Measurements from ENCODE around the gene KCNIP1. TPM values are rescaled to one million over a fixed set of nuclear protein-coding genes. Genes with fewer than 3 reads are reported as not detected.

KCNIP1 gene
- total RNA-seq, 1 donor = not detected

GRCh38 chr5:170510559-170510958, 6.7 kb downstream of the KCNIP1 start:
- Histone ChIP-seq H3K4me3 (ENCODE audit: low read length) (no peak overlapping the region), H3K9me3 (ENCODE audit: low read depth, low read length) (no peaks in the 10 kb centered on the region), H3K4me1 (ENCODE audit: insufficient read depth, low read length) (no peaks in the 10 kb centered on the region), H3K27me3 (ENCODE audit: insufficient read depth, low read length) (peaks cover 15% of the 10 kb centered on the region)

GRCh38 chr5:170511551-170512258, 7.9 kb downstream of the KCNIP1 start:
- Histone ChIP-seq H3K4me1 (ENCODE audit: insufficient read depth, low read length) (no peaks in the 10 kb centered on the region), H3K9me3 (ENCODE audit: low read depth, low read length) (no peaks in the 10 kb centered on the region), H3K27me3 (ENCODE audit: insufficient read depth, low read length) (peaks cover 7% of the 10 kb centered on the region), H3K4me3 (ENCODE audit: low read length) (no peak overlapping the region)

GRCh38 chr5:170513856-170514525, 10.2 kb downstream of the KCNIP1 start:
- Histone ChIP-seq H3K27me3 (ENCODE audit: insufficient read depth, low read length) (no peaks in the 10 kb centered on the region), H3K4me3 (ENCODE audit: low read length) (no peak overlapping the region)

GRCh38 chr5:170517411-170517810, 13.6 kb downstream of the KCNIP1 start:
- H3K27me3 ChIP-seq (ENCODE audit: insufficient read depth, low read length) = no peaks in the 10 kb centered on the region
- no peaks in the 10 kb centered on the region for H3K9me3 ChIP-seq (ENCODE audit: low read depth, low read length)
- H3K4me1 ChIP-seq (ENCODE audit: insufficient read depth, low read length) = no peaks in the 10 kb centered on the region
- H3K4me3 ChIP-seq (ENCODE audit: low read length) = no peak overlapping the region

More at GRCh38 chr5:170513856-170514525, 10.2 kb downstream of the KCNIP1 start:
- H3K4me1 ChIP-seq (ENCODE audit: insufficient read depth, low read length) = no peaks in the 10 kb centered on the region
- H3K9me3 ChIP-seq (ENCODE audit: low read depth, low read length) = no peaks in the 10 kb centered on the region

- no peaks in the 10 kb centered on the region for H3K9me3 ChIP-seq (ENCODE audit: low read depth, low read length)
- H3K4me3 ChIP-seq (ENCODE audit: low read length) = no peak overlapping the region
- no peaks in the 10 kb centered on the region for H3K27me3 ChIP-seq (ENCODE audit: insufficient read depth, low read length)
- H3K4me1 ChIP-seq (ENCODE audit: insufficient read depth, low read length) = no peaks in the 10 kb centered on the region
Observed at GRCh38 chr5:170518277-170518676, 14.5 kb downstream of the KCNIP1 start.

GRCh38 chr5:170519549-170519948, 15.7 kb downstream of the KCNIP1 start:
- Histone ChIP-seq H3K27me3 (ENCODE audit: insufficient read depth, low read length) (no peaks in the 10 kb centered on the region), H3K4me1 (ENCODE audit: insufficient read depth, low read length) (no peaks in the 10 kb centered on the region), H3K4me3 (ENCODE audit: low read length) (no peak overlapping the region), H3K9me3 (ENCODE audit: low read depth, low read length) (no peaks in the 10 kb centered on the region)

- no peaks in the 10 kb centered on the region for H3K4me1 ChIP-seq (ENCODE audit: insufficient read depth, low read length)
- H3K9me3 ChIP-seq (ENCODE audit: low read depth, low read length) = no peaks in the 10 kb centered on the region
- H3K27me3 ChIP-seq (ENCODE audit: insufficient read depth, low read length) = no peaks in the 10 kb centered on the region
- no peak overlapping the region for H3K4me3 ChIP-seq (ENCODE audit: low read length)
Observed at GRCh38 chr5:170520372-170520771, 16.6 kb downstream of the KCNIP1 start.

- no peak overlapping the region for H3K4me3 ChIP-seq (ENCODE audit: low read length)
- H3K9me3 ChIP-seq (ENCODE audit: low read depth, low read length) = no peaks in the 10 kb centered on the region
- no peaks in the 10 kb centered on the region for H3K4me1 ChIP-seq (ENCODE audit: insufficient read depth, low read length)
- H3K27me3 ChIP-seq (ENCODE audit: insufficient read depth, low read length) = no peaks in the 10 kb centered on the region
Observed at GRCh38 chr5:170522211-170523141, 18.7 kb downstream of the KCNIP1 start.

DNA sequence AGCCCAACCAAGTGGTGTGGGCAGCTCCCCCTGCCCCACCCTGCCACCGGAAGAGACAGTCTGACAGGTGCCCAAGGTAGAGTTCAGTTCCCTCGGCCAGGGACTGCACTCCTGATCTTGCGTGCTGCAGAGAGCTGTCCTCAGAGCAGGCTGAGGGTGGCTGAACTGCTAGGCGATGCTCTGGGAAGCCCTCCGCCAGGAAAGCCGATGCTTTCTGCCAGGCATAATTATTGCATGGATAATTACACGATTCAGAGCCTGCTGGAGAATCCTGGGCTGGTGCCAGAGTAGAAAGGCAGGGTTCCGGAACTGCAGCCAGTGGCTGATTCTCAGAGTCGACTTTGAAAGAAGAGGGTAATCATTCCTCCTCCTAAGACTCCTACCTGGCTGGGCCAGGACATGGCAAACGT, 19.3 kb downstream of the KCNIP1 start:
- Histone ChIP-seq H3K4me3 (ENCODE audit: low read length) (no peak overlapping the region), H3K27me3 (ENCODE audit: insufficient read depth, low read length) (no peaks in the 10 kb centered on the region), H3K4me1 (ENCODE audit: insufficient read depth, low read length) (no peaks in the 10 kb centered on the region), H3K9me3 (ENCODE audit: low read depth, low read length) (no peaks in the 10 kb centered on the region)

GRCh38 chr5:170523830-170524229, 20.0 kb downstream of the KCNIP1 start:
- Histone ChIP-seq H3K4me1 (ENCODE audit: insufficient read depth, low read length) (no peaks in the 10 kb centered on the region), H3K4me3 (ENCODE audit: low read length) (no peak overlapping the region), H3K27me3 (ENCODE audit: insufficient read depth, low read length) (no peaks in the 10 kb centered on the region)

DNA sequence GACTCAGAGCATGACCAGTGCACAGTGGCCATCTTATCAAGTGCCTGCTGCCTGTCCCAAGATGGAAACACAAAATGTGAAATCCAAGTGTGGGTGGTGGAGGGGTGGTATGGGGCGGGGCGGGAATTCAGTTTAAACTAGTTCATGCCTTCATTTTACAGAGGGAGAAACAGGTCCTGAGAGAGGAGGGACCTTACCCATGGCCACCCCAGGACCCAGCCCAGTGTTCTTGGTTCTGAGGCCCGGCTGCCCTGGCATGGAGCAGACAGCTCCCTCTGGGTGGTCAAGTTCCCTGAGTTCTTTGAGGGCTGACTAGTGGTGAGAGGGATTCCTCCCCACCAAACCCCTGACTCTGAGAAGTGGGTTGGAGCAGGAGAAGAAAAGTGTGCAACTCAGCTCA, 20.8 kb downstream of the KCNIP1 start:
- Histone ChIP-seq H3K9me3 (ENCODE audit: low read depth, low read length) (no peaks in the 10 kb centered on the region), H3K4me1 (ENCODE audit: insufficient read depth, low read length) (no peaks in the 10 kb centered on the region), H3K27me3 (ENCODE audit: insufficient read depth, low read length) (no peaks in the 10 kb centered on the region), H3K4me3 (ENCODE audit: low read length) (no peak overlapping the region)

More at GRCh38 chr5:170523830-170524229, 20.0 kb downstream of the KCNIP1 start:
- no peaks in the 10 kb centered on the region for H3K9me3 ChIP-seq (ENCODE audit: low read depth, low read length)

DNA sequence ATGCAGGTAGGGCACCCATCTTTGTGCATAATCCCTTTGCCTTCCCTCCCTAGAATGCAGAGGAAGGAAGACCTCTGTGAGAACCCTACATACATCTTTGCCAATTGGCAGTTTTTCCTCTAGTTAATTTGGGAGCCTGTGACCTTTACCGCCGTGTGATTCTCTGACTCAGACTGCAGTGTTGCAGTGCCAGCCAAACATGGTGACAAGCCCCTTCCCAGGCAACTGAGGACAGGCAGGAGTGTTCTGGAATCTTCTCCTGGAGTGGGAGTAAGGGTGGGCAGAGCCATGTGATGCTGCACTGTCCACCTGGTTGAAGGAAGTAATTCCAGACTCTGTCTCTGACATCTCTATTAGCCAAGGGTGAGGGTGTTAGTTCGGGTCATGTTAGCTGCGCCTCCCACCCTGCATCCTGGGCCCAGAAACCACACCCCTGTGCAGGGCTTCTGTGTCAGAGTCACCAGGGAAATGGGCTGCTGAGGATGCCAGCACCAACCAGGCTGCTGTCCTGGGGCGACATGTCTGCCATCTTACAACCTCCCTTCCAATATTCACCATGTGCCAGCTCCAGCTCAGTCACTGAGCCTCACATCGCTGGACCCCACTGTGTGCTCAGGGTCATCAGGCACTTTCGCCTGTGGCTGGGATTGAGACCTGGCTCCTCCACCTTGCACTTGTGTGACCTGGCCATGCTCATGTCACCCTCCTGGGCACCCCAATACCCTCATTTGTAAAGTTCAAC, 21.8 kb downstream of the KCNIP1 start:
- Histone ChIP-seq H3K4me1 (ENCODE audit: insufficient read depth, low read length) (no peaks in the 10 kb centered on the region), H3K9me3 (ENCODE audit: low read depth, low read length) (no peaks in the 10 kb centered on the region), H3K27me3 (ENCODE audit: insufficient read depth, low read length) (no peaks in the 10 kb centered on the region), H3K4me3 (ENCODE audit: low read length) (no peak overlapping the region)

DNA sequence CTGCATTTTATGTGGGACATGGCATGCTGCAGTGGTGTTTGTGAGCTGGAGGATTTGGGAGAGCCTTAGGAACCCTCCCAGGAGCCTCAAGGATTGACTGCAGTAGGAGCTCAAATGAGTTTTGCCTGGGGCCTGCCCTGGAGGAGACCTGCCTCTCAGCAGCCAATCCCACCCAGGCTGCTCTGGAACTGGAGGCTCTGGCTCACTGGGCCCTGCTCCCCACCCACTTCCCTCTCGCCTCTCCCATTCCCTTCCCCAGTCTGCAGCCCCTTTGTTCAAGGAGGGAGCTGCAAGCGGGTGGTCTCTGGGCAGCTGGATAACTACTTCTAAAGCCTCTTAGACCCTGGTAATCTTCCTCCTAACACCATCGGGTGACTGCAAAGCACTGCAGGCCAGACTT, 24.2 kb downstream of the KCNIP1 start:
- no peaks in the 10 kb centered on the region for H3K4me1 ChIP-seq (ENCODE audit: insufficient read depth, low read length)
- no peaks in the 10 kb centered on the region for H3K27me3 ChIP-seq (ENCODE audit: insufficient read depth, low read length)
- H3K9me3 ChIP-seq (ENCODE audit: low read depth, low read length) = no peaks in the 10 kb centered on the region
- H3K4me3 ChIP-seq (ENCODE audit: low read length) = no peak overlapping the region

- no peak overlapping the region for H3K4me3 ChIP-seq (ENCODE audit: low read length)
- H3K4me1 ChIP-seq (ENCODE audit: insufficient read depth, low read length) = no peaks in the 10 kb centered on the region
- H3K27me3 ChIP-seq (ENCODE audit: insufficient read depth, low read length) = no peaks in the 10 kb centered on the region
- no peaks in the 10 kb centered on the region for H3K9me3 ChIP-seq (ENCODE audit: low read depth, low read length)
Observed at GRCh38 chr5:170528976-170529375, 25.2 kb downstream of the KCNIP1 start.

Data from mononuclear cell (primary cell).